ENCODE data around the gene MAG.

MAG gene

DNA sequence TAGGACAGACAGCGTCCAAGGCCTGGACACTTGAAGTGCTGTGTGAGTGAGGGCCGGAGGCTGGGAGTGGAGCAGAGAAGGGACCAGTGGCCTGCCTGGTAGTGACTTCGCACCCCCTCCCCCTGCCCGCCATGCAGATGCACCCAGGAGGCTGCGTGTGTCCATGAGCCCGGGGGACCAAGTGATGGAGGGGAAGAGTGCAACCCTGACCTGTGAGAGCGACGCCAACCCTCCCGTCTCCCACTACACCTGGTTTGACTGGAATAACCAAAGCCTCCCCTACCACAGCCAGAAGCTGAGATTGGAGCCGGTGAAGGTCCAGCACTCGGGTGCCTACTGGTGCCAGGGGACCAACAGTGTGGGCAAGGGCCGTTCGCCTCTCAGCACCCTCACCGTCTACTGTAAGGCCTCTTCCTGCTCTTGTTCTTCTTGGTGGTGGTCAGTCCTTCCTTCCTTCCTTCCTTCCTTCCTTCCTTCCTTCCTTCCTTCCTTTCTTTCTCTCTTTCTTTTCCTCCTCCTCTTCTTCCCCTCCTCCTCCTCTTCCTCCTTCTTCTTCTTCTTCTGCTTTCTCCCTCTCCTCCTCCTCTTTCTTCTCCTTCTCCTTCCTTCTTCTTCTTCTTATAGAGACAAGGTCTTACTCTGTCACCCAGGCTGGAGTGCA, 49.7 kb downstream of the MAG start:
- no peak for DNase-seq (ENCODE audit: low read depth, low spot score)
- no peak overlapping the region for H3K4me3 ChIP-seq (ENCODE audit: low read depth, low read length)
- in situ Hi-C loops (cut with HindIII; ENCODE audit: low sequenced_read_pairs) = no loop called here
- TF ChIP-seq, protein P1, sequence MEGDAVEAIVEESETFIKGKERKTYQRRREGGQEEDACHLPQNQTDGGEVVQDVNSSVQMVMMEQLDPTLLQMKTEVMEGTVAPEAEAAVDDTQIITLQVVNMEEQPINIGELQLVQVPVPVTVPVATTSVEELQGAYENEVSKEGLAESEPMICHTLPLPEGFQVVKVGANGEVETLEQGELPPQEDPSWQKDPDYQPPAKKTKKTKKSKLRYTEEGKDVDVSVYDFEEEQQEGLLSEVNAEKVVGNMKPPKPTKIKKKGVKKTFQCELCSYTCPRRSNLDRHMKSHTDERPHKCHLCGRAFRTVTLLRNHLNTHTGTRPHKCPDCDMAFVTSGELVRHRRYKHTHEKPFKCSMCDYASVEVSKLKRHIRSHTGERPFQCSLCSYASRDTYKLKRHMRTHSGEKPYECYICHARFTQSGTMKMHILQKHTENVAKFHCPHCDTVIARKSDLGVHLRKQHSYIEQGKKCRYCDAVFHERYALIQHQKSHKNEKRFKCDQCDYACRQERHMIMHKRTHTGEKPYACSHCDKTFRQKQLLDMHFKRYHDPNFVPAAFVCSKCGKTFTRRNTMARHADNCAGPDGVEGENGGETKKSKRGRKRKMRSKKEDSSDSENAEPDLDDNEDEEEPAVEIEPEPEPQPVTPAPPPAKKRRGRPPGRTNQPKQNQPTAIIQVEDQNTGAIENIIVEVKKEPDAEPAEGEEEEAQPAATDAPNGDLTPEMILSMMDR (IDR thresholded peaks at IDR 0.05; ENCODE audit: low read depth, low read length) = no peak

DNA sequence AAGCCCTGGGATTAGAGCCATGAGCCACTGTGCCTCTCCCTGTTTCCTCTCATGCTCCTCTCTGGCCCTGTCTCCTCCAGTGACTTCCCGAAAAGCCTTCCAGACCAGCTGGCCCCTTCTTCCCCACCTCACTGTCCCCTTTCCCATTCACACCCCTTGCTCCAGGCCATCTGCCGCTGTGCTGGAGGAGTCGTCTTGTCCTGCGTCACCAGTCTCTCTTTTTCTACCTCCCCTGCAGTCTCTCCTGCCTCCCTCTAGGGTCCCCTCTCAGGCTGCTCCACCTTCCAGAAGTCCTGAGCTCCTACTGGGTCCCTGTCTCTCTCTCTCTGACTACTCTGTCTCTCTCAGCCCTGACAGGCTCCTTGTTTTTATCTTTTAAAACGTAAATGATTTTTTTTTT, 50.5 kb downstream of the MAG start:
- no peak for DNase-seq (ENCODE audit: low read depth, low spot score)
- in situ Hi-C loops (cut with HindIII; ENCODE audit: low sequenced_read_pairs) = no loop called here
- no peak overlapping the region for H3K4me3 ChIP-seq (ENCODE audit: low read depth, low read length)
- TF ChIP-seq, protein P1 (IDR thresholded peaks at IDR 0.05; ENCODE audit: low read depth, low read length) = no peak

DNA sequence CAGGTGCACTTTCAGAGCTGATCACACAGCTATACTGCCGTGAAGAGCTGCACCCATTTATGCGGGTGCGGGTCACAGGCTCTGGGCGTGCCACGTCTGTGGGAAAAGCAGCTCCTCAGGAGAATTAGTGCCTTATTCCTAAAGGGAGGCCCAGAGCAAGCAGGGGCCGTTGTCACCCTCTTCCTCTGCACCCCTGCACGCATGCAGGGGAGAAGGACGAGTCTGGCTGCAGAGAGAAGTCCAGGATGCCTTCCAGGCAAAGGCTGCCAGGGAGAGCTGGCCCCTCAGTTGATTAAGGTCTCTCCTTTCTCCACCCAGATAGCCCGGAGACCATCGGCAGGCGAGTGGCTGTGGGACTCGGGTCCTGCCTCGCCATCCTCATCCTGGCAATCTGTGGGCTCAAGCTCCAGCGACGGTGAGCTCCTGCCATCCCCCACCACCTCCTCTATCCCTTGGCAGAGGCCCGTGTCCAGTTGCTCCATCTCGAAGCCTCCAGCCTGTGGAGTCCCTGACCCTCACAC, 52.6 kb downstream of the MAG start:
- TF ChIP-seq, protein P1 (IDR thresholded peaks at IDR 0.05; ENCODE audit: low read depth, low read length) = no peak
- in situ Hi-C loops (cut with HindIII; ENCODE audit: low sequenced_read_pairs) = no loop called here
- DNase-seq (ENCODE audit: low read depth, low spot score) = no peak
- no peak overlapping the region for H3K4me3 ChIP-seq (ENCODE audit: low read depth, low read length)

DNA sequence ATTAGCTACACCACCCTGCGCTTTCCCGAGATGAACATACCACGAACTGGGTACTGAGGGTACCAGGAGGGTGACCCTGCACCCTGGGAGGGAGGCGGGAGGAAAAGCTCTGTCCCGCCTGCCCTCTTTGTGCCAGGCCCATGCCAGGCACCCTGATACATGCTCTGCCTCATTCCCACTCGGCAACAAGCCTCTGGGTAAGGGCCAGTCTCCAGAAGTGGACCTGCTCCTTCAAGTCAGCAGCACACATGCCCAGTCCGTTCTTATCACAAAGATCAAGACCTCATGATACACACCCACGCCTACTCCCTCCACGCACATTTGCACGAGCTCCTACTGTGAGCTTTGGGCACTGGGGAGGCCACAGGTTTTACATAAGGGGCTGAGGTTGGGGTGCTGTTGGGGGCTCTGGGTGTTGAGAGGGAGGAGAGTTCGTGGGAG, 53.7 kb downstream of the MAG start:
- TF ChIP-seq, protein P1 (IDR thresholded peaks at IDR 0.05; ENCODE audit: low read depth, low read length) = no peak
- no peak overlapping the region for H3K4me3 ChIP-seq (ENCODE audit: low read depth, low read length)
- no peak for DNase-seq (ENCODE audit: low read depth, low spot score)
- in situ Hi-C loops (cut with HindIII; ENCODE audit: low sequenced_read_pairs) = no loop called here

DNA sequence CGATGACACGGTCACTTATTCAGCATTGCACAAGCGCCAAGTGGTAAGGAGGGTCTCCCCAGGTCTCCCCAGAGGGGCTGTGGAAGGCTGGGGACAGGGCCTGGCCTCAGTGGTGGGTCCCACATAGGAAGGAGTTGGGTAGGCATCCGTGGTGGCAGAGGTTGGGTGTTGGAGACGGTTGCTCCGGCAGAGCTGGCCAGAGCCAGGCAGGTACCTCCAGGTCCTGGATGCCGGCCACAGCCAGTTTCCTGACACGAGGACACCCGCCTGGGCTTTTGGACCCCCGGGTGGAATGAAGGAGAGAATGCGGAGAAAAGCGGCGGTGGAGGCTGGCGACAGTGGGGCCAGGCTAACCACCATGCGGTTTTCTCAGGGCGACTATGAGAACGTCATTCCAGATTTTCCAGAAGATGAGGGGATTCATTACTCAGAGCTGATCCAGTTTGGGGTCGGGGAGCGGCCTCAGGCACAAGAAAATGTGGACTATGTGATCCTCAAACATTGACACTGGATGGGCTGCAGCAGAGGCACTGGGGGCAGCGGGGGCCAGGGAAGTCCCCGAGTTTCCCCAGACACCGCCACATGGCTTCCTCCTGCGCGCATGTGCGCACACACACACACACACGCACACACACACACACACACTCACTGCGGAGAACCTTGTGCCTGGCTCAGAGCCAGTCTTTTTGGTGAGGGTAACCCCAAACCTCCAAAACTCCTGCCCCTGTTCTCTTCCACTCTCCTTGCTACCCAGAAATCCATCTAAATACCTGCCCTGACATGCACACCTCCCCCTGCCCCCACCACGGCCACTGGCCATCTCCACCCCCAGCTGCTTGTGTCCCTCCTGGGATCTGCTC, 54.5 kb downstream of the MAG start:
- TF ChIP-seq, protein P1 (IDR thresholded peaks at IDR 0.05; ENCODE audit: low read depth, low read length) = no peak
- no peak overlapping the region for H3K4me3 ChIP-seq (ENCODE audit: low read depth, low read length)
- in situ Hi-C loops (cut with HindIII; ENCODE audit: low sequenced_read_pairs) = no loop called here
- DNase-seq (ENCODE audit: low read depth, low spot score) = no peak

DNA sequence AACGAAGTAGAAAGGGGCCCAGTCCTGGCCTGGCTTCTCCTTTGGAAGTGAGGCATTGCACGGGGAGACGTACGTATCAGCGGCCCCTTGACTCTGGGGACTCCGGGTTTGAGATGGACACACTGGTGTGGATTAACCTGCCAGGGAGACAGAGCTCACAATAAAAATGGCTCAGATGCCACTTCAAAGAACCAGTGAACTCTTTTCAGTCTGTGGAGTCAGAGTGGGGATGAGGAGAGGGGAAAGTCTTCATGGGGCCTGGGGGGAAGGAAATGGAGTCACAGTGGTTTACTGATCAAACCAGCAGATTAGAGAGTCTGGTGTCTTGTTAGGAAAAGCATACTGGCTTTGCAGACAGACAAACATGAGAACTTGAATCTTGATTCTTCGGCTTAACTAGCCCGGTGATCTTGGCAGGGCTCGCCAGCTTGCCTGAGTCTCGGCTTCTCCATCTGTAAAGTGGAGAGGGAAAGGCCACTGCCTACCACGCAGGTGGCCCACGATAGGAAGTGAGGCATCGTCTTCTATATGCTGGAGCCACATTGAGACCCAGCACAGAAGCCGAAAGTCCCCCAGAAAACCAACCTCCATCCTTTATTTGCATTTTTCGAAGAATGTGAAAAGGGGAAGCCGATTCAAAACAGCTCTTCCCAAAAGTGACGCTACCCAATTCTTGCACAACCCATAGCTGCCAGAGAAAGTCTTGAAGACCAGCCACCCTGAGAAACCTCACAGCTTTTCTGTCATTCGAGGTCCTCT, 55.4 kb downstream of the MAG start, which contains the start of gene FFAR1:
TSS of gene FFAR1 (plus strand) at position 732 of the 759 bp plus-strand sequence. CDS start 3,650 bp downstream, outside the sequence.
- DNase-seq (ENCODE audit: low read depth, low spot score) = no peak
- H3K4me3 ChIP-seq (ENCODE audit: low read depth, low read length) = no peak within 1 kb of the TSS
- TF ChIP-seq, protein P1 (IDR thresholded peaks at IDR 0.05; ENCODE audit: low read depth, low read length) = no peak
- in situ Hi-C loops (cut with HindIII; ENCODE audit: low sequenced_read_pairs) = no loop called here
